Glutamatergic neuron (in vitro differentiated cells): ENCODE results near the gene OGFOD2. TPM values are rescaled to one million over a fixed set of nuclear protein-coding genes. Genes with fewer than 3 reads are reported as not detected.
A peak's percentile ranks its signal among the peaks of the same experiment; 100 is the strongest.

Source experiments
- DNase-seq: peaks from one replicate; pipeline ENCODE4 v3.0.0; 2022
- H3K27ac Mint-ChIP-seq: one replicate; pipeline ENCODE4 v1.8.0; 2020; ENCODE audit warnings: mild to moderate bottlenecking, mixed read lengths, inconsistent platforms; ENCODE audit not compliant: unreplicated experiment
- H3K27me3 Mint-ChIP-seq: one replicate; pipeline ENCODE4 v1.8.0; 2020; ENCODE audit warnings: mild to moderate bottlenecking, moderate library complexity, mixed read lengths, inconsistent platforms; ENCODE audit not compliant: unreplicated experiment
- H3K36me3 Mint-ChIP-seq: one replicate; pipeline ENCODE4 v1.8.0; 2020; ENCODE audit warnings: mild to moderate bottlenecking, mixed read lengths, inconsistent platforms; ENCODE audit not compliant: unreplicated experiment
- H3K4me1 Mint-ChIP-seq: one replicate; pipeline ENCODE4 v1.8.0; 2020; ENCODE audit warnings: mild to moderate bottlenecking, low read depth, mixed read lengths, inconsistent platforms; ENCODE audit not compliant: unreplicated experiment
- H3K4me3 Mint-ChIP-seq: one replicate; pipeline ENCODE4 v1.8.0; 2020; ENCODE audit warnings: mild to moderate bottlenecking, mixed read lengths, inconsistent platforms; ENCODE audit not compliant: unreplicated experiment
- H3K9me3 Mint-ChIP-seq: one replicate; pipeline ENCODE4 v1.8.0; 2020; ENCODE audit warnings: mild to moderate bottlenecking, moderate library complexity, mixed read lengths, inconsistent platforms; ENCODE audit not compliant: unreplicated experiment
- CTCF ChIP-seq: fragments of 200-600 bp; sonication (generic); IDR thresholded peaks from one replicate; pipeline ENCODE4 v1.5.0; 2021; ENCODE audit not compliant: partially characterized antibody, unreplicated experiment
- total RNA-seq: library from RNA; stranded (reverse); fragmentation: NEBNext Ultra II Directional; extraction: Animal tissue kit (Norgen Biotek cat#: 25700); gene quantifications from one replicate; pipeline ENCODE4 v1.2.1, GENCODE V29; 2021; ENCODE audit not compliant: unreplicated experiment

OGFOD2 gene
- total RNA-seq, 1 donor from 2014 or later: 15.3 TPM

DNA sequence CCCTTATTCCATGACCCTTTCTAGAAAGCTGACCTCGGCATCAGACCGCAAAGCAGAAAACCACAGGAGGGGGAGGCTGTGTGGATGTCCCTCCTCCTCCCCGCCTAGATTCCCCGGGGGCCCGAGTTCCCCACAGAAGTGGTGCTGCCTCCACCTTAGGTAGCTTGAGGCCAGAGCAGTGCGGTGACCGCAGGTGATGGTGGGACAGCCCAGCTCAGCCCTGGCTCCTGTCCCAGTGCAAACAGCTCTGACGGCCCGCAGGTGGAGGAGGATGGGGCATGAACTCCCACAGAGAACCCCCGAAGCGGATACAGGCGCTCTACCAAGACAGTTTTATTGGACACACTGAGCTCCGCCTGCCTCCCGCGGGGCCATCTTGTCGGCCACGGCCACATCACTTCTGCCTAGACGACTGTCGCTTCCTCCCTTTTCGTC is 25.0 kb downstream of the OGFOD2 start:
- no peak for DNase-seq
- Mint-ChIP-seq H3K9me3 (no peaks in the 10 kb centered on the region), H3K27me3 (peaks cover 4% of the 10 kb centered on the region), H3K4me3 (no peak overlapping the region), H3K36me3 (no peaks in the 10 kb centered on the region), H3K4me1 (peaks cover 3% of the 10 kb centered on the region), H3K27ac (no peak overlapping the region)
- TF ChIP-seq CTCF: no peak

GRCh38 chr12:123000578-123000977 is 25.5 kb downstream of the OGFOD2 start:
- no peak for TF ChIP-seq CTCF
- Mint-ChIP-seq H3K27me3 (peaks cover 4% of the 10 kb centered on the region), H3K4me1 (peaks cover 3% of the 10 kb centered on the region), H3K27ac (no peak overlapping the region), H3K36me3 (no peaks in the 10 kb centered on the region), H3K4me3 (no peak overlapping the region), H3K9me3 (no peaks in the 10 kb centered on the region)
- DNase-seq: no peak

- no peak for TF ChIP-seq CTCF
- Mint-ChIP-seq H3K9me3 (no peaks in the 10 kb centered on the region), H3K27me3 (peaks cover 4% of the 10 kb centered on the region), H3K4me3 (no peak overlapping the region), H3K36me3 (no peaks in the 10 kb centered on the region), H3K27ac (no peak overlapping the region), H3K4me1 (peaks cover 3% of the 10 kb centered on the region)
- no peak for DNase-seq
These were observed 26.4 kb downstream of the OGFOD2 start for GRCh38 chr12:123001464-123001863.

GRCh38 chr12:123003257-123003656 is 28.2 kb downstream of the OGFOD2 start:
- peaks cover 1% of the 10 kb centered on the region for H3K27me3 Mint-ChIP-seq
- DNase-seq: no peak
- H3K36me3 Mint-ChIP-seq: no peaks in the 10 kb centered on the region
- peaks cover 11% of the 10 kb centered on the region for H3K4me1 Mint-ChIP-seq
- no peaks in the 10 kb centered on the region for H3K9me3 Mint-ChIP-seq
- no peak overlapping the region for H3K27ac Mint-ChIP-seq
- H3K4me3 Mint-ChIP-seq: no peak overlapping the region
- no peak for TF ChIP-seq CTCF

DNA sequence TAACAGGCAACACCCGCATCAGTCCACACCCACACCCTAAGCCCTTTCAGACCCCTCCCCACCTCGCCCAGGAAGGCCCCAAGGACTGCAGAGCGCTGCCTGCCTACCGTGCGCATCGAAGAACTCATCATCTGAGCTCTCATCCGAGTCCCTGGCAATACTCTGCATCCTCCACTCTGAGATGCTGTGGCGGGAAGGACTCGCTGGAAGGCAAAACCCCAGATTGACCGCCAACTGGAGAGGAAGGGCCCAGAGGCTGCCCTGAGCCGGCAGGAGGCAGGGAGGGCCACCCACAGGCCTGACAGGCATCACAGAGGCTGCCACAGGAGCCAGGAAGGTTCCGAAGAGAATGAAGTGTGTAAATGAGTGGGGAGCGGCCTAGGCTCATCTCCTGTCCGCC is 29.2 kb downstream of the OGFOD2 start:
- Mint-ChIP-seq H3K27ac (peak overlapping the region; percentile 28), H3K27me3 (peaks cover 1% of the 10 kb centered on the region), H3K4me3 (no peak overlapping the region), H3K4me1 (peaks cover 11% of the 10 kb centered on the region), H3K36me3 (no peaks in the 10 kb centered on the region), H3K9me3 (no peaks in the 10 kb centered on the region)
- TF ChIP-seq CTCF: no peak
- DNase-seq: no peak
